Stimulated activated CD4-positive, alpha-beta T cell treated with anti-CD3 and anti-CD28 coated beads, TNF-alpha, amount 100 ng/mL, for 24 hours (primary cell): ENCODE measurements around the gene RAB10.
A peak's percentile ranks its signal among the peaks of the same experiment; 100 is the strongest.

ENCODE experiments used
- DNase-seq, 3 experiments: peaks; one replicate each; pipeline ENCODE4 v3.0.0-alpha.2; 2020; ENCODE audit warnings: low read depth in 3 of 3

RAB10 gene

GRCh38 chr2:26178746-26179436 is 145.0 kb downstream of the RAB10 start:
- DNase-seq: no peak

GRCh38 chr2:26179446-26179913 is 145.6 kb downstream of the RAB10 start:
- DNase-seq: no peak

- DNase-seq: no peak
Observed at GRCh38 chr2:26182441-26182840, 148.6 kb downstream of the RAB10 start.

GRCh38 chr2:26182887-26183630 is 149.2 kb downstream of the RAB10 start:
- DNase-seq: no peak

- DNase-seq: no peak
Observed at GRCh38 chr2:26184121-26184520, 150.2 kb downstream of the RAB10 start.

- DNase-seq: peak; percentile 56 to 78 (median 64)
Observed at GRCh38 chr2:26184555-26185303, 150.8 kb downstream of the RAB10 start.

GRCh38 chr2:26185304-26185928 is 151.5 kb downstream of the RAB10 start:
- no peak for DNase-seq

- no peak for DNase-seq
Observed at GRCh38 chr2:26185954-26186770, 152.3 kb downstream of the RAB10 start.
